Erythroblast (primary cell): Measurements from ENCODE around the gene DCDC2C.

ENCODE experiments used
- GATA1 ChIP-seq: IDR thresholded peaks from 2 replicates; pipeline ENCODE4 v1.6.1; 2011; ENCODE audit warnings: low read depth, mild to moderate bottlenecking, control low read depth, low read length, moderate library complexity
- POLR2A ChIP-seq: IDR thresholded peaks from 2 replicates; pipeline ENCODE4 v1.6.1; 2011; ENCODE audit warnings: mild to moderate bottlenecking, low read length

DNA sequence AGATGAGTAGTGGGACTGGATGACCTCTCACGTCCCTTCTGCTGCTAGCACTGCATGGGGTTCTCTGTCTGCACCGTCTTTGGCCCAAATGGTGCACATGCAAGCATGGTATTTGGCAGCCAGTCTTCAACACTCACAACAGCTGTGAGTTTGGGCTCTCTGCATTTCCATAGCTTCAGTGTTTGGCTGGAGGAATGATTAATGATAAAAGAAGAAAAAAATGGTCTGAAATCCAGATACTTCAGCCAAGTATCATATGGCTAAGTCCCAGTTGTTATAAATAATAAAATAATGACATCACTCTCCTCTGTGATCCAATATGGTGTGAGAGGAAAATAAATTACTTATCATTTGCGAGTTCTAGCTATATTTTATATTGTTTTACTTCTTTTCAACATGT is 173.3 kb downstream of the DCDC2C start:
- TF ChIP-seq POLR2A (no peak), GATA1 (no peak)
